Measurements from ENCODE around the gene GPSM1. TPM values are rescaled to one million over a fixed set of nuclear protein-coding genes. Genes with fewer than 3 reads are reported as not detected.

Gene GPSM1
- total and polyA plus RNA-seq, 9 of the 15 experiments (the other 6 are each of a cell fraction or from before 2014, with no cell fraction given) = 0.04 to 14.2 (median 3.1) TPM

DNA sequence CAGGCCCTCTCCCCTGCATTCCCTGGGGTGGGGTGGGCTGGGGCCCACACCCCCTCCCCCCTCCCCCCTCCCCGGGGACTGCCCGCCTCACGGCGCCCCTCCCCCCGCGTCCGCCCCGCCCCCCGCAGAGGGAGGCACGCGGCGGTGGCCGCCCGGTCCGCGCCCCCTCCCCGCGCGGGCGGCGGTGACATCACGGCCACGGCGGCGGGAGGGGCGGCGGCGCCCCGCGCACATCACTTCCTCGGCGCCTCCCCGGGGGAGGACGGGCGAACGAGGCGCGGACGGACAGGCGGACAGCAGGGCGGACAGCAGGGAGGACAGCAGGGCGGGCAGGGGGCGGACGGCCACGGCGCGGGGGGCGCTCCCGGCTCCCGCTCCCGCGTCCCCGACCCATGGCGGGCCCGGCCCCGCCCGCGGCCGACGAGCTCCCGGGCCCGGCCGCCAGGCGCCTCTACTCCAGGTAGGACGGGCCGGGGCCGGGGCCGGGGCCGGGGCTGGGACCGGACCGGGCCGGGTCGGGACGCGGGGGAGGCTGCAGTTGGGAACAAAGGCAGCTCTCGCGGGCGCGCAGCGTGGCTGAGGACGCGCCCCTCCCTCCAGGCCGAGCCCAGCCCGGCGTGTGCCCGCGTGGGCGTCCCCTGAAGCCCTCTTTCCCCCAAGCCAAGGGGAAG is at the start of gene GPSM1 (continued):
- TF ChIP-seq ARHGAP35 (IDR thresholded peaks at IDR 0.05; ENCODE audit: partially characterized antibody) (no peak), NCOA6 (IDR thresholded peaks at IDR 0.05) (no peak), TAF1 (IDR thresholded peaks at IDR 0.05; ENCODE audit: control insufficient read depth, extremely low read depth, insufficient read depth, low read length, severe bottlenecking) (peak; percentile 20), RFX5 (IDR thresholded peaks at IDR 0.05; ENCODE audit: low read depth, low read length) (no peak), ELF1 (tag; IDR thresholded peaks at IDR 0.05) (no peak), MAZ (CRISPR knock-in tag; conservative IDR thresholded peaks at IDR 0.05 in 1 of 2, IDR thresholded peaks at IDR 0.05 in 1 of 2) (peak; percentile 59 to 88; a peak in 2 of 4 replicates)
- TF ChIP-seq, protein P1, sequence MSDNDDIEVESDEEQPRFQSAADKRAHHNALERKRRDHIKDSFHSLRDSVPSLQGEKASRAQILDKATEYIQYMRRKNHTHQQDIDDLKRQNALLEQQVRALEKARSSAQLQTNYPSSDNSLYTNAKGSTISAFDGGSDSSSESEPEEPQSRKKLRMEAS (CRISPR knock-in tag; IDR thresholded peaks at IDR 0.05) = peak; percentile 9; the same call in 1 of the 2 replicates
- TF ChIP-seq, protein P2, sequence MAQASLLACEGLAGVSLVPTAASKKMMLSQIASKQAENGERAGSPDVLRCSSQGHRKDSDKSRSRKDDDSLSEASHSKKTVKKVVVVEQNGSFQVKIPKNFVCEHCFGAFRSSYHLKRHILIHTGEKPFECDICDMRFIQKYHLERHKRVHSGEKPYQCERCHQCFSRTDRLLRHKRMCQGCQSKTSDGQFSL (CRISPR knock-in tag; IDR thresholded peaks at IDR 0.05) = no peak
- TF ChIP-seq, protein P2 (tag; IDR thresholded peaks at IDR 0.05) = no peak
- TF ChIP-seq, protein P3, sequence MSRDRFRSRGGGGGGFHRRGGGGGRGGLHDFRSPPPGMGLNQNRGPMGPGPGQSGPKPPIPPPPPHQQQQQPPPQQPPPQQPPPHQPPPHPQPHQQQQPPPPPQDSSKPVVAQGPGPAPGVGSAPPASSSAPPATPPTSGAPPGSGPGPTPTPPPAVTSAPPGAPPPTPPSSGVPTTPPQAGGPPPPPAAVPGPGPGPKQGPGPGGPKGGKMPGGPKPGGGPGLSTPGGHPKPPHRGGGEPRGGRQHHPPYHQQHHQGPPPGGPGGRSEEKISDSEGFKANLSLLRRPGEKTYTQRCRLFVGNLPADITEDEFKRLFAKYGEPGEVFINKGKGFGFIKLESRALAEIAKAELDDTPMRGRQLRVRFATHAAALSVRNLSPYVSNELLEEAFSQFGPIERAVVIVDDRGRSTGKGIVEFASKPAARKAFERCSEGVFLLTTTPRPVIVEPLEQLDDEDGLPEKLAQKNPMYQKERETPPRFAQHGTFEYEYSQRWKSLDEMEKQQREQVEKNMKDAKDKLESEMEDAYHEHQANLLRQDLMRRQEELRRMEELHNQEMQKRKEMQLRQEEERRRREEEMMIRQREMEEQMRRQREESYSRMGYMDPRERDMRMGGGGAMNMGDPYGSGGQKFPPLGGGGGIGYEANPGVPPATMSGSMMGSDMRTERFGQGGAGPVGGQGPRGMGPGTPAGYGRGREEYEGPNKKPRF (IDR thresholded peaks at IDR 0.05; ENCODE audit: low read depth, low read length) = no peak
- TF ChIP-seq, protein P4, sequence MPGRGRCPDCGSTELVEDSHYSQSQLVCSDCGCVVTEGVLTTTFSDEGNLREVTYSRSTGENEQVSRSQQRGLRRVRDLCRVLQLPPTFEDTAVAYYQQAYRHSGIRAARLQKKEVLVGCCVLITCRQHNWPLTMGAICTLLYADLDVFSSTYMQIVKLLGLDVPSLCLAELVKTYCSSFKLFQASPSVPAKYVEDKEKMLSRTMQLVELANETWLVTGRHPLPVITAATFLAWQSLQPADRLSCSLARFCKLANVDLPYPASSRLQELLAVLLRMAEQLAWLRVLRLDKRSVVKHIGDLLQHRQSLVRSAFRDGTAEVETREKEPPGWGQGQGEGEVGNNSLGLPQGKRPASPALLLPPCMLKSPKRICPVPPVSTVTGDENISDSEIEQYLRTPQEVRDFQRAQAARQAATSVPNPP (IDR thresholded peaks at IDR 0.05; ENCODE audit: borderline replicate concordance, insufficient read depth, insufficient read length) = no peak

Measured in K562 (cell line).